Measurements from ENCODE around the gene EIF1B. TPM values are rescaled to one million over a fixed set of nuclear protein-coding genes. Genes with fewer than 3 reads are reported as not detected.
"Not testable (repeated sequence)": the region's sequence is repeated elsewhere in the genome, so short reads cannot be mapped to it uniquely, and the experiment has no call there.

EIF1B gene
- 10 to 100 TPM; 35.0 to 37.5 TPM for total RNA-seq

DNA sequence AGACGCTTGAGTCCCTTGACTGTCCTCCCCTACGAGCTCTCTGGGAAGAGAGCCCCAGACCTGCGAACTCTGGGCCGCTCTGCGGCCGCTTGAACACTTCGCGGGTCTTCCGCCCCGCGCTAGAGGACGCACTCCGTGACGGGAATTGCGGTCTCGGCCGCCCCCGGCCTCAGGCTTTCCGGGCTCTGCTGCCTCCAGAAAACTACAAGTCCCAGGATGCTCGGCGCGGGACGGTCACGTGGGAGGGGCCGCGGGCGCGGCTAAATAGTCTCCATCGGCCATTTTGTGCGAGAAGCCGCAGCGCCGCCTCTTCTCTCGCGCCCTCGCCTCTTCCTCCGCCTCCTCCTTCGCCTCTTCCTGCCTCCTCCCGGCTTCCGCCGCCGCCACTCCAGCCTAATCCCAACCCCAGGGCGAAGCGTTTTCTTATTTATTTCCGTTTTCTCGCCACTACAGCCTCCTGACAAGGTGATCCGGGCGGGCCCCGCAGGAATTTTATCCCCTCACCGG, at the start of gene EIF1B:
TSS of gene EIF1B (plus strand) at position 290 of the 507 bp plus-strand sequence. CDS start 235 bp downstream, outside the sequence.
- POLR2A ChIA-PET = no interaction called here
- Mint-ChIP-seq H3K4me1 (peaks cover 25% of the 10 kb centered on the region), H3K9me3 (no peaks in the 10 kb centered on the region), H3K27ac (peak within 1 kb of the TSS; percentile 98), H3K27me3 (no peaks in the 10 kb centered on the region), H3K4me3 (peak within 1 kb of the TSS; percentile 96), H3K36me3 (ENCODE audit: low read depth) (peaks cover 31% of the 10 kb centered on the region)
- CTCF ChIA-PET = interaction anchor here (0.7 to 2.5 kb wide), 13 partner anchors 9 to 211 kb away, joined by 3 to 14 read pairs (median 3); no protein-coding TSS in a partner anchor
- DNase-seq = peak; percentile 98

DNA sequence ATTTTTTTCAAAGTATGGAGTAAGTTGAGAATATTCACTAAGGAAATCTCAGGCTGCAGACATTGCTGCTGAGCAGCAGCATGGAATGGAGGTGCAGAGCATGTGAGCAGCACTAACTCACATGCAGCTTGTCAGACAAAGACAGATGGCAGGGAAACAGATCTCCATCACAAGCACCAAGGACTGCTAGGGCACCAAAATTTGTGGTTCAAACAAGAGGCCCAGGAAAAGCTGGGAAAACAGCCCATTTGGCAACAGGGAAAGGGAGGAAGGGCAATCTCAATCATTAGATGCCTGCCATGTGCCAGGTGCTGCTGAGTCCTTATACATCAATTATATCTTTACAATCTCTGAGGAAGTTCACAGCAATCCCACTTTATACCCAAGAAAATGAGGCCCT, 47.2 kb upstream of the EIF1B start:
- DNase-seq = no peak
- Mint-ChIP-seq H3K4me1 (no peaks in the 10 kb centered on the region), H3K9me3 (no peaks in the 10 kb centered on the region), H3K27me3 (no peaks in the 10 kb centered on the region), H3K27ac (no peak overlapping the region), H3K36me3 (ENCODE audit: low read depth) (no peaks in the 10 kb centered on the region), H3K4me3 (no peak overlapping the region)
- ChIA-PET POLR2A (no interaction called here), CTCF (interaction anchor here (1.2 kb wide), 1 partner anchor 10 kb away, joined by 4 read pairs; no protein-coding TSS in a partner anchor)

DNA sequence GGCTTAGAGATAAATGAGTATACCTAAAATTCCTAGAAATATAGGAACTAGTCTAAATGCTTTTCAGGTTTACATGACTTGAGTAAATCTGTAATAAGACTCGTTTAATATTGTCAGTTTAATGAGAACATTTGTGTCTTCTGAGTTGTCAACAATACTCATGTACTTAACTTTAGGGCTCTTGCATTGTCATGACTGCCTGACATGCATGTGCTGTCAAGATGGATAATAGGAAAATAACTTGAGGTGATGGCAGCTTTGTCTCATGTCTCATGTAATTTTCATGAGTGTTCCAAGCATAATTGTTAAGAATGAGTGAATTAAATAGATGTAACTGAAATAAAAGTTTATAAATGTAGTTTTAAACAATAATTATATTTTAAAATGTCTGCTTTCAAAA, 45.1 kb upstream of the EIF1B start:
- Mint-ChIP-seq H3K27me3 (no peaks in the 10 kb centered on the region), H3K27ac (no peak overlapping the region), H3K4me1 (no peaks in the 10 kb centered on the region), H3K36me3 (ENCODE audit: low read depth) (no peaks in the 10 kb centered on the region), H3K9me3 (peaks cover 2% of the 10 kb centered on the region), H3K4me3 (no peak overlapping the region)
- DNase-seq = no peak
- ChIA-PET POLR2A (no interaction called here), CTCF (no interaction called here)

DNA sequence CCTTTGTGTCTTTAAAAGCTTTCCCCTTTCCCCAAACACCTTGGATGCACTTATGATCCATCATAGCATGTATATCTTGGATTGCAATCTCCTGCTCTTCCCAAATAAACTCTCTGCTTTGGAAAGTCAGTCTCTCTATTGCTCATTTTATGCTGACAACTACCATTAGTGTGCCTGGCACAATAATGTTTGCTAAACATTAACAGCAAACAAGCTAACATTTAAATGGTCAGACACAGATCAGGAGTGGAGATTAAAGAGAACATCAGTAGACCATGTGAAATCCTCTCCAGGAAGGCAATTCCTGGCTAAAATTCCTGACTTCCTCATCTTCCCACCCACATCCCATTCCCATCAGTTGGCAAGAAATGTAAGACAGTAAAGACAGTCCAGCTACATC, 44.3 kb upstream of the EIF1B start:
- ChIA-PET POLR2A (no interaction called here), CTCF (no interaction called here)
- Mint-ChIP-seq H3K9me3 (peaks cover 2% of the 10 kb centered on the region), H3K36me3 (ENCODE audit: low read depth) (no peaks in the 10 kb centered on the region), H3K27me3 (no peaks in the 10 kb centered on the region), H3K27ac (no peak overlapping the region), H3K4me1 (no peaks in the 10 kb centered on the region), H3K4me3 (no peak overlapping the region)
- no peak for DNase-seq

DNA sequence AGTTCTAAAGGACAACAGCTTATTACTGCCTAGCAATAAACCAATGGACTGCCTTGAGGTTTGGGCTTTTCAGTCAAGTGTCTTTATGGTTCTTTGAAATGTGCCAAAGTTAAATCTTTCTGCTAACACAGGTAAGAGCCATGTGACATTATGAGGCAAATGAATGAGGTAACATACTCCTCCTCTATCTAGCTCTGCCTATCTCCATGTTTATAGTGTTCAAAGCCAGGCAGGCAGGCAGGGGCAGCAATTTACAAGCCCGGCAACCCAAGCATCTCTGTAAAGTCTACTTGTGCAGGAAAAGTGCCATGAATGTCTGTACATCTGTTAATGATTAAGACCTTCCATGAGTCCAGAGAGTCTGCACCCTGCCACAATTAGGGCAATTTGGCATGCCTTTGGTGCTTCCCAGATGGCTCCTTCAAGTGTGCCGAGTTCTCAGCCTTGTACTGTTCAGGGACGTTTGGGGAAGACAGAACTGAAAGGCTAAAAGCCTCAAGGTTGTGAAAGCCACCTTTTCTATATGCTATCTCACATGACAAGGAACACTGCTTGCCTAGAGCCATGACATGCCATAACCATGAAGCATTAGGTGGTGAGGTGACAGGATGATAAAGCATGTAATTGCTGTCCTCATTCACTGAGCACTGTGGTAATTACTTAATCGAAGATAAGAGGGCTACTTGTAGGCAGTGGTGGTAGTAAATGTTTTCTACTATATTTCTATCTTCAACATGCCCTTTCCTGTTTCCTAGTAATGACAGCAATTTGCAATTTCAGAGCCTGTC, 41.4 kb upstream of the EIF1B start:
- ChIA-PET CTCF (interaction anchor here (0.6 kb wide), 1 partner anchor 367 kb away, joined by 3 read pairs; no protein-coding TSS in a partner anchor), POLR2A (no interaction called here)
- Mint-ChIP-seq H3K27me3 (no peaks in the 10 kb centered on the region), H3K27ac (no peak overlapping the region), H3K9me3 (peaks cover 2% of the 10 kb centered on the region), H3K4me1 (no peaks in the 10 kb centered on the region), H3K36me3 (ENCODE audit: low read depth) (no peaks in the 10 kb centered on the region), H3K4me3 (no peak overlapping the region)
- DNase-seq = no peak

DNA sequence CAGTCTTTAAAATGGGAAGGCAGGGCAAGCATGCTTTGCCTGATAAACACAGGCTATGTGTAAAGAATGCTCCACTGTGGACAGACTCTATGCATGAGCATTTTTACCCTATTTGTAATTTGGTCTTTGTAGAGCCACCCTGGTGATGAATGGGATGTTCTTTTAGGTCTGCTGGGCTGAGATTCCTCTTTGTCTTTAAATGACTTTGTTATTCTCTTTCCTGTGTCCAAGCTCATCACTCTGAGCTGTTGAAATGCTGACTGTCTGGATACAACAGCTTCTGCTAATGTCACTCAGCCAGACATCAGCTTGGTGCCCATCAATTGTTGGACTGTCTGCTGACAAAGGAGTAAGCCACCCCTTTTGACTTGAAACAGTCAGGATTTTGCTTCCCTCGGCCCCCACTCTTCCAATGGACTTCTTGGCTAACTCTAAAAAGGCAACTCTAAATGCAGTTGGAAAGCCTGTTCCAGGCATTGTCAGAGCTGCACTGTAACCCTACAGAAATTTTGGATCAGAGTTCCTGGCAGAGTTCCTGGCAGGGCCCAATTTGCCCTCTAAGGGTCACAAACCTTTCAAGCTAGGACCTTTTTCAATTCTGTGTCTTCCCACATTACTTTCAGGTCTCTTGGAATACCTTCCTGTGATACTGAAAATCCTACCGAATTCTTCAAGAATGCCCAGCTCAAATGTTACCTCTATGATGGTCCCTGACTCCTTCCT, 40.5 kb upstream of the EIF1B start:
- no peak for DNase-seq
- ChIA-PET CTCF (no interaction called here), POLR2A (no interaction called here)
- Mint-ChIP-seq H3K4me1 (no peaks in the 10 kb centered on the region), H3K27me3 (no peaks in the 10 kb centered on the region), H3K36me3 (ENCODE audit: low read depth) (no peaks in the 10 kb centered on the region), H3K9me3 (peaks cover 2% of the 10 kb centered on the region), H3K27ac (no peak overlapping the region), H3K4me3 (no peak overlapping the region)

DNA sequence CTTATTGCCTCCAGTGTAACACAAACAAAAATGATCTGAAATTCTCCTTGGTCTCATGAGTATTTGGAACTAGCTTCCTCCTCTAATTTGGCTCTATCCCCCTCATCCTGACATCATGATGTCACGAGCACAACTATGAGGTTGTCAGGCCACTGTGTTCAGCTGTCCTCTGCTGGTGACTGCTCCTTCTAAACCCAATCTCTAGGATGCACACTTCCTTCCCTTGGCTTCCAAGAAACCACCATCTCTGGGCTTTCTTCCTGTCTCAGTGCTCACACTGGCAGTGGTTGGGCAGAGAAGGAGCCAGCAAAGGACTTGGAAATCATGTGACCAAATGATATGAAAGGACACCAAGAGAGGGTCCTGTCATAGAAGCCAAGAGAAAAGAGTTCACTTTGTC, 30.7 kb upstream of the EIF1B start:
- ChIA-PET POLR2A (no interaction called here), CTCF (no interaction called here)
- no peaks in the 10 kb centered on the region for H3K36me3 Mint-ChIP-seq (ENCODE audit: low read depth)
- H3K4me3 Mint-ChIP-seq = no peak overlapping the region
- no peak overlapping the region for H3K27ac Mint-ChIP-seq
- no peak for DNase-seq
- H3K9me3 Mint-ChIP-seq = no peaks in the 10 kb centered on the region
- H3K4me1 Mint-ChIP-seq = no peaks in the 10 kb centered on the region
- H3K27me3 Mint-ChIP-seq = peaks cover 5% of the 10 kb centered on the region

DNA sequence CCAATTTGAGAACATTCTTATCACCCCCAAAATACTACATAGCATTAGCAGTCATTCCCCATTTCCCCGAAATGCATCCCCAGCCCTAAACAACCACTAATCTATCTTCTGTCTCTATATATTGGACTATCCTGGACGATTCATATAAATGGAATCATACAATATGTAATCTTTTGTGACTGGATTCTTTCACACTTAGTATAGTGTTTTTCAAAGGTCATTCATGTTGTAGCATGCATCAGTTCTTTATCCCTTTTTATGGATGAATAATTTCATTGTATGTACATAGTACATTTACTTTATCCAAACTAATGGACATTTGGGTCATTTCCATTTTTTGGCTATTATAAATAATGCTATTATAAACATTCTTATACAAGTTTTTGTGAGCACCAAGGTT, 27.5 kb upstream of the EIF1B start:
- Mint-ChIP-seq H3K27ac (no peak overlapping the region), H3K4me3 (no peak overlapping the region), H3K27me3 (no peaks in the 10 kb centered on the region), H3K36me3 (ENCODE audit: low read depth) (no peaks in the 10 kb centered on the region), H3K9me3 (no peaks in the 10 kb centered on the region), H3K4me1 (no peaks in the 10 kb centered on the region)
- CTCF ChIA-PET = no interaction called here
- POLR2A ChIA-PET = no interaction called here
- no peak for DNase-seq

DNA sequence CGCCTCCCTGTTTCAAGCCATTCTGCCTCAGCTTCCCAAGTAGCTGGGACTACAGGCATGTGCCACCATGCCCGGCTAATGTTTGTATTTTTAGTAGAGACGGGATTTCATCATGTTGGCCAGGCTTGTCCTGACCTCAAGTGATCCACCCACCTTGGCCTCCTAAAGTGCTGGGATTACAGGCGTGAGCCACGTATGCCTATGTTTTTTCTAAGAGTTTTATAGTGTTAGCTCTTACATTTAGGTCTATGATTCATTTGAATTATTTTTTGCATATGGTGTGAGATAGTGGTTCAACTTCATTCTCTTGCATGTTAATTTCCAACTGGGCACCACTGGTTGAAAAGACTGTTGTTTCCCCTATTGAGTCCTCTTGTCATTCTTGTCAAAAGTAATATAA, 26.4 kb upstream of the EIF1B start:
- DNase-seq; CTCF ChIA-PET; H3K4me3 Mint-ChIP-seq; H3K27ac Mint-ChIP-seq; H3K9me3 Mint-ChIP-seq; H3K27me3 Mint-ChIP-seq; POLR2A ChIA-PET; H3K36me3 Mint-ChIP-seq (ENCODE audit: low read depth); H3K4me1 Mint-ChIP-seq: not testable (repeated sequence)

DNA sequence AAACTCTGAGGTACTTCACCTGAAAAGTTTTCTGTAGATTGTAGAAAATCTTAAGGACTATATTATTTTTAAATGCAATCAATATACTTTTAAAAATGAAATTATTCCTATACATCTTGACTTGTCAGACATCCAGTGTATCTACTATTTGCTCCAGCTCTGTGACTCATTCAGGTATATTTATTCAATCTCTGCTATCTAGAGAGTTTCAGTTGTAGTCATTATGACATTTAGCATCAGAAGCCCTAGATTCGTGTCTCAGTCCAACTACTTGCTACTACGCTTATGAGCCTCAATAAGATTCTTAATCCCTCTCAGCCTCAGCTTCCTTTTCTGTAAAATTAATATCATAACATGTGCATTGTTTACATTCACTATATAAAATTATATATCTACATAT, 22.3 kb upstream of the EIF1B start:
- POLR2A ChIA-PET = no interaction called here
- H3K27me3 Mint-ChIP-seq = no peaks in the 10 kb centered on the region
- no peak for DNase-seq
- H3K4me1 Mint-ChIP-seq = no peaks in the 10 kb centered on the region
- no peak overlapping the region for H3K27ac Mint-ChIP-seq
- CTCF ChIA-PET = no interaction called here
- H3K4me3 Mint-ChIP-seq = no peak overlapping the region
- H3K36me3 Mint-ChIP-seq (ENCODE audit: low read depth) = peaks cover 8% of the 10 kb centered on the region
- H3K9me3 Mint-ChIP-seq = peaks cover 6% of the 10 kb centered on the region

DNA sequence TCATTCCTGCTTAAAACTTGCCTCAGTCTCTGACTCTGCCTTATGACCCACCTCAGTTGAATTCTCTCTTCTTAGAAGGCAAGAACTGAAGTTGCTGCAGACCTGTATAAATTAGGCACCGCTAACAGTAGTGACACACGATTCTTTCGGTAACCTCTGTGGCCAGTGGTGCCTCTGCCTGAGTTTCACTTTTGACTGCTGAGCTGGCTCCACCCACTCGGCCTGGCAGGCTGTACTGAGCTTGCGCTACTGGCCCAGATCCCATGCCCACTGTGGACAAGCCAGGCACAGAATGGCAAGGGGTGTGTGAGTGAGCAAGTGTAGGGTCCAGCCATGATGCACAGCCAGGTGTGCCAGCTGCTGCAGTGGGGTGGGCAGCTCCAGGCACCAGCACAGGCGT, 19.1 kb upstream of the EIF1B start:
- H3K27ac Mint-ChIP-seq = peak overlapping the region; percentile 47
- ChIA-PET POLR2A (no interaction called here), CTCF (interaction anchor here (0.9 to 1.9 kb wide), 2 partner anchors 19 to 99 kb away, joined by 5 to 6 read pairs; partner anchors contain the start of gene EIF1B)

DNA sequence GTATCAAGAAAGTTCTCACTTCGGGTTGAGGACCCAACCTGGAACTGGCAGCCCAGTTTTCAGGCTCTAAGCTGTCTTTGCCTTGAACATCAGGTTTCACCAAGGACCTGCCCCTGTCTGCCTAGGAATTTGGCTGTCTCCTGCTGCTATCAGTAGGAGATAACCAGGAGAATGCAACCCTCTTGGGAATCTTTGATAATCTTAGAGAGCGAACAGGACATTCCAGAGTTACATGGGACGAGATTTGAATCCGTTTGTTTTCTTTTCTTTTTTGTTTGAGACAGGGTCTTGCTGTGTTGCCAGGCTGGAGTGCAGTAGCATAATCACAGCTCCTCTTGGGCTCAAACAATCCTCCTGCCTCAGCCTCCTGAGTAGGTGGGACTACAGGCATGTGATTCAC, 18.0 kb upstream of the EIF1B start:
- DNase-seq = no peak
- POLR2A ChIA-PET = no interaction called here
- H3K27me3 Mint-ChIP-seq = no peaks in the 10 kb centered on the region
- H3K4me3 Mint-ChIP-seq = no peak overlapping the region
- H3K36me3 Mint-ChIP-seq (ENCODE audit: low read depth) = peaks cover 11% of the 10 kb centered on the region
- H3K9me3 Mint-ChIP-seq = peaks cover 6% of the 10 kb centered on the region
- no peak overlapping the region for H3K27ac Mint-ChIP-seq
- no peaks in the 10 kb centered on the region for H3K4me1 Mint-ChIP-seq
- CTCF ChIA-PET = interaction anchor here (1.9 kb wide), 1 partner anchor 18 kb away, joined by 6 read pairs; the partner anchor contains the start of gene EIF1B

More for the DNA sequence above, 19.1 kb upstream of the EIF1B start:
- DNase-seq = no peak
- Mint-ChIP-seq H3K4me1 (no peaks in the 10 kb centered on the region), H3K4me3 (no peak overlapping the region), H3K36me3 (ENCODE audit: low read depth) (peaks cover 11% of the 10 kb centered on the region), H3K9me3 (peaks cover 6% of the 10 kb centered on the region), H3K27me3 (no peaks in the 10 kb centered on the region)

DNA sequence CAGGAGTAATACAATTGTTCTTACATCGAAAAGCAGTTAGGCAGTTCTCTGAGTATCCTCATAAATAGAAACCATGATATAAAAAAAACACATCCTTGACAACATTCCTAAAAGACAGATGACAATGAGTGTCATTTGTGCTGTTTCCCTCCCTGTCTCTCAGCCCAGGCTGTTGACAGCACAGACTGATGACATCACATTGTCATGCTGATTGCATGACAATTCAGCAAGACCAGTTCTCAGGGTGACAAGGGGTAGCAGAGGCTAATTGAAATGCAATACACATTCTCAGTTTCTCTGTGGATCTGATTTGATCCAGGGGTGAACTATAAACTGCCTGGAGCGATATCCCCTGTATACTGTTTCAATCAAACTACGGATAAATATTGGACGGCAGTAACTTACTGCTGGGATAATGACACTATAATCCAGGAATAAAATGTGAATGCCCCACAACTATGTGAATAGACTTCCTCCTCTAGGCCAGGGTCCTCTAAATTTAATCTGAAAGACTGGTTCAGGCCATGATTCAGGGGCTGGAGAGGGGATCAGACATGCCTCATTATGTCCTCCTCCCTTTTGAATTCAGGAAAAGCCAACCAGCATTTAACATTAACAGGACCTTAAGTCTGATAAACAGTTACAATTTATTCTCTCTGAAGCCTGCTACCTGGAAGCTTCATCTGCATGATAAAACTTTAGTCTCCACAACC, 16.7 kb upstream of the EIF1B start:
- H3K27me3 Mint-ChIP-seq = no peaks in the 10 kb centered on the region
- H3K36me3 Mint-ChIP-seq (ENCODE audit: low read depth) = peaks cover 14% of the 10 kb centered on the region
- CTCF ChIA-PET = no interaction called here
- POLR2A ChIA-PET = no interaction called here
- peaks cover 6% of the 10 kb centered on the region for H3K9me3 Mint-ChIP-seq
- no peak overlapping the region for H3K4me3 Mint-ChIP-seq
- H3K27ac Mint-ChIP-seq = no peak overlapping the region
- no peaks in the 10 kb centered on the region for H3K4me1 Mint-ChIP-seq
- no peak for DNase-seq
